ENCODE measurements around the gene NCF4.

Gene NCF4

GRCh38 chr22:36899498-36899897 lies 38.7 kb downstream of the NCF4 start:
- no peak for DNase-seq

- DNase-seq, result no peak
Measured at GRCh38 chr22:36900225-36900624, 39.4 kb downstream of the NCF4 start.

GRCh38 chr22:36900880-36901279 lies 40.1 kb downstream of the NCF4 start:
- DNase-seq, result no peak

GRCh38 chr22:36901411-36902142 lies 40.8 kb downstream of the NCF4 start:
- no peak for DNase-seq

- DNase-seq, result no peak
Measured at GRCh38 chr22:36902143-36902926, 41.5 kb downstream of the NCF4 start.

GRCh38 chr22:36904260-36904880 lies 43.6 kb downstream of the NCF4 start:
- no peak for DNase-seq

- DNase-seq, result no peak
Measured at GRCh38 chr22:36907253-36908195, 46.7 kb downstream of the NCF4 start.

GRCh38 chr22:36910461-36910860 lies 49.7 kb downstream of the NCF4 start:
- DNase-seq, result no peak

- DNase-seq, result no peak
Measured at GRCh38 chr22:36911887-36912661, 51.3 kb downstream of the NCF4 start.

GRCh38 chr22:36912694-36913426 lies 52.1 kb downstream of the NCF4 start:
- DNase-seq, result no peak

GRCh38 chr22:36913427-36914389 lies 52.9 kb downstream of the NCF4 start, which contains the start of gene CSF2RB:
TSS of gene CSF2RB (plus strand) at chr22:36913628. CDS start at chr22:36922208, 8,580 bp downstream.
- no peak for DNase-seq

- DNase-seq, result no peak
Measured at GRCh38 chr22:36914390-36914752, 53.6 kb downstream of the NCF4 start.

GRCh38 chr22:36916034-36916433 lies 55.2 kb downstream of the NCF4 start:
- no peak for DNase-seq

- DNase-seq, result no peak
Measured at GRCh38 chr22:36918586-36919284, 57.9 kb downstream of the NCF4 start.

GRCh38 chr22:36921309-36922104 lies 60.7 kb downstream of the NCF4 start:
- DNase-seq, result no peak

GRCh38 chr22:36922105-36922608 lies 61.4 kb downstream of the NCF4 start:
- no peak for DNase-seq

GRCh38 chr22:36922711-36923110 lies 61.9 kb downstream of the NCF4 start:
- no peak for DNase-seq

- DNase-seq, result no peak
Measured at GRCh38 chr22:36923131-36923788, 62.5 kb downstream of the NCF4 start.

All from activated effector memory CD4-positive, alpha-beta T cell treated with anti-CD3 and anti-CD28 coated beads, Interleukin-2, amount 50 U/mL, for 16 hours (primary cell).